Measurements from ENCODE around the gene MRM2.
A peak's percentile ranks its signal among the peaks of the same experiment; 100 is the strongest.

The MRM2 gene

DNA sequence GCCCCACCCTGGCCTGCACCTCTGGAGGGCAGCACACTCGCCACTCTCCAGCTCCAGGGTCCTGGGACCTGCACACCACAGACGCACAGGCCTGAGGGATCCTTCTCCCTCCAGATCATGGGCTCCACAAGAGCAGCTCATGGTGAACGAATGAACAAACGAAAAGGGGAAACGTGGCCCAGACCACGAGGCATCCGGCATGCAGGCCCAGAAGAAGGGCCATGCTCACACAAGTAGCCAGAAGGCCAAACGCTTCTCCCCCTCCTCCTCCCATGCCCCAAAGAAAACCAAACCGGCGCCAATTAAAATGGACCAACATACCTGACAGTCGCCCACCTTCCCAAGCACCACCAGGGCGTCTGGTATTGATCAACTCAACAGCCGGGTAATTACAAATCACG lies 39.6 kb downstream of the MRM2 start:
- no peak for DNase-seq

DNA sequence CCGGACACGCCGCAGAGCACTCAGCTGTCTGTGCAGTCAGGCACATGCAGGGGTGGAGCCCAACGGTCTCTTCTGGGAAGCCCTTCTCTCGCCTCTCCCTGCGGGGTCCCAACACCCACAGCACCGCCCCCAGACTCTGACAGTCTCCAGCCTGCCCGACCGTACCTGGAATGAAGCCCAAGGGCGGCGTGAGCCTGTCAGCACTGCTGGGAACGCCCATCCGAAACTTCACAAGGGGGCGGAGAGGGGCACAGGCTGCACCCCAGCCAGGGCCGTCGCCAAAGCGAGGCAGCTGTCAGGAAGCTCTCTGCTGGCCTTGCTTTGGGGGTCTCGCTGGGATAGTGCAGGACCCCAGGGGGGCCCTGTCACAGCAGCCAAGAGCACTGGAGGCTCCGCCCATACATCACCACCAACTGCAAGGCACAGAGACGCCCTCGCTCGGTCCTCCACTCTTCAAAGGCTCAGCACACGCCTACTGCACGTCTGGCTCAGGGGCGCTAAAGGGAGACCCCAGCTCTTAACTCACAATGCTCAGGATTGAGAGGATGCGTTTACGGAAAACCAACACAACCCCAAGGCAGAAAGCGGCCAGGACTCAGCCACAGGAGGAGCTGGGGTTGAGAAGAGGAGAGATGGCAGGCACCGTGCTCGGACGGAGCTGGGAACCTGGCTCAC lies 40.2 kb downstream of the MRM2 start:
- no peak for DNase-seq

DNA sequence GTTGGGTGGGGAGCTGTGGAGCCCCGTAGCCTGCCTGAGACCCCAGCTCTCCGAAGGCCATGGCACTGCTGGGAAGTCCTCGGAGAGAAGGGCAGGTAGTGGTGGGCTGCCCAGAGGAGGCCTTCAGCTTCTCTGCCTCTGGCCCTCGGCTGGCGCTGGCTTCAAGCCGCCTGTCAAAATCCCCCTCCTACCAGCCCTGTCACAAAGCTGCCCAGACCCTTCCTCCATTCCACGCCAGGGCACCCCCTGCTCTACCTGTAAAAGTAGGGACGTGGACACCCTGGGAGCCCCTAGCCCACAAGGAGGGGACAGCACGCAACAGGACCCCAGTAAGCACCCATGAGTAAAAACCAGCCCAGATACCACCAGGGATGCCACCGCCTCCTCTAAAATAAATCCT lies 40.9 kb downstream of the MRM2 start:
- no peak for DNase-seq

DNA sequence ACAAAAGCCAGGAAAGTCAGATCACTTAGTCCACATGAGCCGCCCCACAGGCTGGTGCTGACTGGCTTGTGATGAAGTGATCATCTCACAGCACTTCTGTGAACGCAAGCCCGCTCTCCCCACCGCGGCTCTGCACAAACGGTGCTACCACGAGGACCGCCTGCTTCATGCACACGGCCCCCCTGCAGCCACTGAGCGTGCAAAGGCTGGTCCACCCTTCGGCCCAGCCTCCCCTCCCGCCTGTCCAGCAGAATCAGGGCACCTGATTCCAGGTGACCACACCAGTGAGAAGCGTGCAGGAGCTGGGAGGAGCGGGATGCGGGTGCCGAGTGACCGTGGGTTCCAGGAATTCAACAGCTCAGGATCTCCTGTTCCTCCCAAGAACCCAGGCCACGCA lies 41.4 kb downstream of the MRM2 start:
- no peak for DNase-seq

DNA sequence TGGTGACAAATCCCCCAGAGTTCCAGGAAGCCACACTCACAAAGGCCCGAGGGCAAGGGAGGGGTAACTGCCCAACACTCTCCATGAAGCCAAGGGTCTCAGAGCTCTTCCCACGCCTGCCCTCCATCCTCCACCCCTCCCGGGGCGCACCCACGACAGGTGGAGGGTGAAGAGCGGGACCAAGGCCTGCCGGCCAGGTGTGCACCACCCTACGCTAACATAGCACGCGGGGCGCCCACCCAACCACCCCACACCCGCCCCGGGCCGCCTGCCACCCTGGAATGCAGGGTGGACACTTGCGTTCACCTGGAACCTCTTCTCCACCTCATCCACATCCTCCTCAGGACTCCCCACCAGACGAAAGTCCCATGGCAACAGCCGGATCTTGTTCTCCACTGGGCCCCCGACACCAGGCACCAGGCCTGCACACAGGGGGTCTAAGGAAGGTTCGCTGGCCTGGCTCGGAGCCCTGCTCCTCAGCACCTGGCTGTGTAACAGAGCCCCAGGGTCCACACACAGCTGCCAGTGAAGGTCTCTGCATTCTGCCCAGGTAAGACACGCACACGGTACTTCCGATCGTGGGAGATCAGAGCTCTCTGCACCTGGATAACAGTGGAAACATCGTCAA lies 41.9 kb downstream of the MRM2 start:
- DNase-seq: no peak

DNA sequence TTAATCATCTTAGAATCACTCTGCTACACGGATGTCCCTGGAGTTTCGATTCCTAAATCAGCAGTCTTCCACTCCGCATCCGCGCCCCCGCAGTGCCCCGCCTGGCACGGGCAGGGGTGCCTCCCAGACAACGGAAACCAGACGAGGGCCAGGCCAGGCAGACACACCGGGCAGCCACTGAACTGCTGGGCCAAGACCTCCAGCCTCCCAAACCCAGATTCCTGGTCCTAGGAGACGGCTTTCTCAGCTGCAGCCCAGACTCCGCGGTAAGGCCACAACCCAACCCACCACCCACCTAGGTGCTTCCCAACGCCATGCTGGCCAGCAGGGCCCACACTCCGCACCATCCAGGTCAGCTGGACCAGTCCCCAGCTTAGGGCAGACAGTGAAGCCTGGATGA lies 42.5 kb downstream of the MRM2 start:
- no peak for DNase-seq

DNA sequence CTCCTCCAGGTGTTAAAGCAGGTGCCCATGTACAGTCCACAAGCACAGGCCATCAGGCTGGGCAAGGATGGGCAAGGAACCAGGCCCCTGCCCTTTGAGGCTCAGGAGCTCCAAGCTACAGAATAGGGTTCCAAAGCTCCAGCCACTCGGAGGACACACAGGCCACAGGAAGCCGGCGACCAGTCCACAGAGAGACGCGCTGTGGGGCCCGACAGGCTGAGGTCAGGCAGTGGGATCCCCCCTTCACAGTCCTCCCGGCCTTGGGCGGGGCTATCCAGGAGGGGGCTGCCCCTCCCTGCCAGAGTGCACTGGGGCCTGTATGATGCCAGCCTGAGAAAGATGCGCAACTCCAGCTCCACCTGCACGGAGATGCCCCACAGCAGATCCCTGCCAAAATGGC lies 43.2 kb downstream of the MRM2 start:
- DNase-seq: no peak

DNA sequence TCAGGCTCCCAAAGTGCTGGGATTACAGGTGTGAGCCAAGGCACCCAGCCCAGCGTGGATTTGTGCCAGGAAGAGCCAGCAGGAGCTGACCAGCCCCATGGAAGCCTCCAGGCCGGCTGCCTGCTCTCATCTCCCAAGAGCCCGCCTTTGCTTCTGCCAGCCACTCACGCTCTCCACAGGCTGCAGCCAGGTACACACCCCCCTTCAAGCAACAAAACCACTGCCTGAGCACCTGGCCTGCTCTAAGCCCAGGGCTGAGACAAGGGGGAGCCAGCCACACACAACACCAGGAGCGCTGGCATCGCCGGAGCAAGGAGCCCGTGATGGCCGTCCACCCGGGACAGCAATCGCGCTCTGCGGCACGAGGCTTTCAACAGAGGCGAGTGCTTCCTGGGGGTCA lies 43.8 kb downstream of the MRM2 start:
- DNase-seq: no peak

DNA sequence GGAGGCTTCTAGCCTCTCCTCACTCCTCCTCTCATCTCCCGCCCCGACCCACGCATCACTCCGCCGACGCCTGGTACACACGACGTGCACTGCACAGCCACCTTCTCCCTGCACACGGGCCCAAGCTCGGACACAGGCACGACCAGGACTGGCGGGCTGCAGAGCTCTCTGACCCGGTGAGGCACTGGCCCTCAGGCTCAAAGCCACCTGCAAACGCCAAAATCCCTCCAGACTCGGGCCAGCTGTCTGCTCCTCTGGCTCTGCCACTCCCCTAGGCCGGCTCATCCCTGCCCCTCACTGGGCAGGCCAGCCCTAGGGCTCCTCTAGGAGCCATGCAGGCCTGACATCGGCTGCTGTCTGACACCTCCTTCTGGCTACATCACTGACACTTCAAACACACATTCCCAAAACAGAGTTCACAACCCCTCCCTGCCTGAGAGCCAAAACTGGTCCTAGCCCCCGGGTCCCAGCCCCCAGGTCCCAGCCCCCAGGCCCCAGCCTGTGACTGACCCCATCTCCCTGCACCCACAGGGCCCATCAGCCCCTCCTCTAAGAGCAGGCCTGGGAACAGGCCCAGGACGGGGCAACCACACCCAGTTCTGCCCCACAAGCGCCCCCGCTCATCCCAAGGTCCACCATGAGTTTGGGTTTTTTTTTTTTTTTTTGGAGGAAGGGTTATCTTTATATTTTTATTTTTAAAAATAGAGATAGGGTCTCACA lies 44.4 kb downstream of the MRM2 start:
- DNase-seq: no peak

DNA sequence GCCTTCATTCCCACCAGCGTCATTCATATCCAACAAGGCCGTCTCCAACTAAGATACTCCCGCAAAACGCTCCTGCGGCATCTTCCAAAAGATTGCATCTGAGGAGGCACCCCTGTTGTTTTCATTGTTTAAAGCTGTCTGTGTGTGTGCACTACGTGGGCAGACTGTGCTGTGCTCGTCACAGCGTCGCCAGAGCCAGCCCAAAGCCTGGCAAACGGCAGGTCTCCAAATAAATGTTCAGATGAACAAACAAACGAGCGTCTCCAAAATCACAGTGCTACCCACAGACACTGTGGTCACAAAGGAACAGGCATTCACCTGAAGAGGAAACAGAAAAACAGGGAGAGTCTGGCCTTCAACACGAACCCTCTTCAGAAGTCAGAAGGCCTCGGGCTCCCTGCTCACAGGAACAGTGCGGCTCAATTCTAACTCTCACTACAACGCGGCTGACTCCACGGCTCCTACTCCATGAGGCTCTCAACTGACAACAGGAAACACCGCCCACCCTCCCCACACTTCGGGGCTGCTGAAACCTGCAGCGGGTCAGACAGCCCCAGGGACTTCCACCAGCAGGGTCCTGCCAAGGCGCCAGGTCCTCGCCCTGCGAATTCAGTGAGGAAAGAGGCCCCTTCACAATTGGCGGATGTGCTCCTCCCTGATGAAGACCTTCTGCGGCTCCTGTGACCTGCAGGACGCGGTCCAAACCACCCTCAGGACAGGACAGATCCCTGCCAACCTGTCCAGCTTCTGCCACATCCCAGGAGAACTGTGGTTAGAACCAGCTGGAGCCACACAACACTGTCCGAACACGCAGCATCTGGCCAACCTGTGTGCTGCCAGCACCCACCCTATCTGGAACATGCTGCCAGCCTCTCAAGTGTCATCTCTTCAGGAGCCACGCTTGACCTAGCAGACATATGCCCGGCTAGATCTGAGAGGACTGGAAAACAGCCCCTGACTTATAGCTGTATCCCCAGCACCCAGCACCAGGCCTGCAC lies 45.3 kb downstream of the MRM2 start:
- no peak for DNase-seq

DNA sequence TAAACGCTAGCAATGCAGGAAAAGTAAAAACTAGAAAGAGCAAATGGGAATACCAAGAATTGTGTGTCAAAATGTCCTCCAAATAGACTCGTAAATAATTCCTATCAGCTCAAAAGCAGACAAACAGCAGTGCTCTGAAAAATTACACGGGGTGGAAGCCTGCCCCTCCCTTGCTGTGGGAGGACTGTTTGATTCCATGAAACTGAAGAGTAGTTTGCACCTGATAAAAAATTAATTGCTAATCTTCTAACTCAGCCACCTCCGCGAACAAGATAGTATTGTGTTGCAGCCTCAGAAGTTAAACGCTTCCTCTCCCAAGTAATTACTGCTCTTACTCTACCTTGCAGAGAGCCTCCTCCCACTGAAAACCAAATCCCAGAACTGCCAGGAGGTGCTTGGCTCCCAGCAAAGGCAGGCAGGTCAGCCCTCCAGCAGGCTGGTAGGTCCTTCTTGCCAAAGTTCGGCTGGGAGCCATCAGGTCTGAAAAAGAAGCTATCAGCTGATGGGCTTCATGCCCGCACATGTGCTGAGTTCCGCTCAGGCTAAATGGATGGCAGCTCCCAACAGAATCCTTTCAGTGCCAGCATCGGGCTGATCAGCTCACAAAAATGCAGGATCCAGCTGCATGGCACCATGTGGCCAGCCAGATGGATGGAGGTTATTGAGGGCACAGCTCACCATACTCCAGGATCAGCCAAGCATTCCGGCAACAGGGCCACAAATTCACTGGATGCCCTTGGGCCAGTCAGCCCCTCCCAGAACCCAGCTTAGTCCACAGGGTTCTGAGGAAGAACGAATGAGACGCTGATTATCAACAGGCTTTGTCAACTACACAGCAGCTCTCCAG lies 46.4 kb downstream of the MRM2 start:
- DNase-seq: no peak

DNA sequence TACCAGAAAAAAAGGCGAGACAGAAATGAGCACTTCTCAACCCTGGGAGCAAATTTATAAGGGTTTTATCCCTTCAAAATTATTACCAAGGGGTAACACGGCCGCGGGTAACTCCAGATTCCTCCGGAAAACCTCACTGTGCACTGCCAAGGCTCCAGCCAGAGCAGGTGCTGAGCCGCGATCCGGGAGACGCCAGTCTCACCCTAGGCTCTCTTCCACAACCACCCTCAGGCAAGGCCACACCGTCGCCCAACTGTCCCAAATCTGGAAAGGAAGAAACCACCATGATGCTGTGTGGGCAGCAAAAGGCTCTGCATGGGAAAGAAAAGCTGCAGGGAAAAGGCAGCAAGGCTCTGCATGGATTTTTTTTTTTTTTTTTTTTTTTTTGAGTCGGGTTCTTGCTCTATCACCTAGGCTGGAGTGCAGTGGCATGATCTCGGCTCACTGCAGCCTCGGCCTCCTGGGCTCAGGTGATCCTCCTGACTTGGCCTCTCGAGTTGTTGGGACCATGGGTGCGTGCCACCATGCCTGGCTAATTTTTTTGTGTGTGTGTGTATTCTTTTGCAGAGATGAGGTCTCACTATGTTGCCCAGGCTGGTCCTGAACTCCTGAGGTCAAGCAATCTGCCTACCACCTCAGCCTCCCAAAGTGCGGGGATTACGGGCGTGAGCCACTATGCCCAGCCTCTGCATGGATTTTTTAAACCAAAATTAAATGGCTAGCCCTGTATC lies 48.3 kb downstream of the MRM2 start:
- no peak for DNase-seq

DNA sequence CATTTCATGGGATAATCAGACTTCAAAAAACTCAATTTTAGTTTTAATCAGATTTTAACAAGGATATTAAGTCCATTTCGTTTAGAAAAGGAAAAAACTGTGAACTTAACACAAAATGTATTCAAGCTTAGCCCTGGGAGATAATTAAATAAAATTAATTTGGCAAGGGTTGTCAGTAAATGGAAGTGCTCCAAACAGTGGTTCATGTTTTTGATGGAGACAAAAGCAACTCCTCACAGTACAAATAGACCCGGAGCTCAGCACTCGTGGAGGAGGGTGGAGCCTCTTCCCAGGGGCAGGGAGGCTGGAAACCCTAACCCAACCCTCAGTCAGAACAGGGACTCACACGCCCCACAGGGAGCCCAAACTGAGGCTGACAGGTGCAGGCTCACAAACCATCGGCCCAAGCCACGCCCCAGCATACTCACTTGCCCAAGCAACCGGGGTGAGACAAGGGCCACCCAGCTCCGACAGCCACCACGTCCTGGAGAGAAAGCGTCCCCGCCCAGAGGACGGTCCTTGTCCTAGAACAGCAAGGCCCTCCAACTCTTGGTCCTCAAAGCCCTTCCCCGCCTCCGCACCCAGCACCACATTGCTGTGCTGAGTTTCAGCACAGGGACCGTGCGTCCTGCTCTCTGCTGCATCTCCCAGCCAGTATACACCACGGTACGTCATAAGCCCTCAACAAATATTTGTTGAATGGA lies 49.0 kb downstream of the MRM2 start:
- DNase-seq: no peak

DNA sequence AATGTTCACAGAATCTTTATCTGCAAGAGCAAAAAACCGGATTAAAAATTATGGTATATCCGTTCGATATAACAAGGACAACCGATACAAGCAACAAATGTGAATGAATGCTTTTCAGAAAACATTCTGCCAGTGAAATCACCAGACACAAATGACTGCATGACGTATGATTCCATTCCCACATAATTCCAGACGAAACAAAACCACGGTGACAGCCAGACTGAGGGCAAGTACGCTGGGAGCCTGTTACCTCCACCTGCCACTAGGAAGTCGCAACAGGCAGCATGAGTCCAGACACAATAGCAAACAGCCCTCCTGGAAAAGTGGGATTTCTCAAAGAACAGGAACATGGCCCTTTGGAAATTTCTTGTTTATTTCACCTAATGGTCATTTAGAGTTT lies 51.0 kb downstream of the MRM2 start:
- DNase-seq: peak; percentile 30

DNA sequence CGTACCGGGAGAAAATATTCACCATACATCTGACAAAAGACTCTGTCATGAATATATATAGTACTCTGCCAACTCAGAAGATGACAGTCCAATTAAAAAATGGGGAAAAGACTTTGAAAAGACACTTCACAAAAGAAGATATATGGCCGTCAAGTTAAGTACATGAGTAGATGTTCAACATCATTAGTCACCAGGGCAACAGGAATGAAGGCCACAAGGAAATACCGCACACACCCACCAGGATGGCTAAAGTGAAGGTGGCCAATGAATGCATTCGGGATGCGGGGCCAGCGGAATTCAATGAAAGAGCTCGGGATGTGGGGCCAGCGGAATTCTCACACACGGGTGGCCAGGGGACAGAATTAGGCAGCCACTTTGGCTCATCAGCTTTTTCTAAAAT lies 51.5 kb downstream of the MRM2 start:
- peak; percentile 89 for DNase-seq

DNA sequence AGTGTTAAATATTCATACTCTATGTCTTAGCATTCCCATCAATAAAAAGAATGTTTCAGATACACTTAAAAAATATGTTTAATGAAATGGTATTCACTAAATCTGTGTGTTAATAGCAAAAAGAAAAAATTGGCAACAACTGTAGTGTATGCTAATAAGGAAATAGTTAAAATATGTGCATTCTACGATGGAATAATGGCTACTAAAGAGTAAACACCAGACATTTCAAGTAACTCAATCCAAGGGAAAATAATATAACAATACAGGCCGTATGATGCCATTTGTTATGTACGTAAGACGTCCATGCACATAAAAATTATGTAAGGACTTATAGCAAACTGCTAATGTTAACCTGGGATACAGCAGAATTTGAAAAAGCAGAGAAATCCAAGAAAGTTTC lies 55.8 kb downstream of the MRM2 start:
- no peak for DNase-seq

DNA sequence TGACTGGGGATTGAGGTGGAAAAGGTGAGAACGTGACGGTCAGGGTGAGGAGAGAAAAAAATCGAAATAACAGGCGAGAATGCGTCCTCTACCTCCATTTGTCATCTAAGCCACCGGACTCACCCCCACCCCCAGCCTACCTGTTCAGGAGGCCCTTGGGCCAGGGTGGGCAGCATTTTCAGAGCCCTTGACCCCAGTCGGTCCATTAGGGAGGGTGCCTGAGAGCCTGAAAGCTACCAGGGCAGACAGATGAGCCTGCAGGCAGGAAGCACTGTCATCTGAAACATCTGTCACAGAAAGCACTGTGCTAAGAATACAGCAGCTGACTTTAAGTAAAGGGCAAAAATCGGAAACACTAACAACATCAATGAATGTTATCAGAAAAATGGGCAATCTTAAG lies 56.3 kb downstream of the MRM2 start:
- no peak for DNase-seq
